Measurements from ENCODE around the gene ACIN1.
A peak's percentile ranks its signal among the peaks of the same experiment; 100 is the strongest.
"Not testable (repeated sequence)": the region's sequence is repeated elsewhere in the genome, so short reads cannot be mapped to it uniquely, and the experiment has no call there.

Gene ACIN1

GRCh38 chr14:23015618-23016017, 79.3 kb downstream of the ACIN1 start:
- DNase-seq (ENCODE audit: low spot score): no peak

- not testable (repeated sequence) for DNase-seq (ENCODE audit: low spot score)
Observed at GRCh38 chr14:23013749-23014054, 81.2 kb downstream of the ACIN1 start.

GRCh38 chr14:23013054-23013748, 81.7 kb downstream of the ACIN1 start:
- no peak for DNase-seq (ENCODE audit: low spot score)

GRCh38 chr14:23009939-23010726, 84.8 kb downstream of the ACIN1 start, which contains the start of gene C14orf93:
TSS of gene C14orf93 (minus strand) at chr14:23010143. CDS start at chr14:22999023, 11,120 bp downstream.
- DNase-seq (ENCODE audit: low spot score): peak; percentile 80

GRCh38 chr14:23009483-23009938, 85.4 kb downstream of the ACIN1 start:
- DNase-seq (ENCODE audit: low spot score): no peak

- DNase-seq (ENCODE audit: low spot score): no peak
Observed at GRCh38 chr14:23008831-23009230, 86.1 kb downstream of the ACIN1 start.
